Activated CD8-positive, alpha-beta memory T cell treated with anti-CD3 and anti-CD28 coated beads, Interleukin-2, amount 50 U/mL, for 1 hour (primary cell): ENCODE measurements around the gene TTLL6.

Experiments used
- DNase-seq: peaks from one replicate; pipeline ENCODE4 v3.0.0-alpha.2; 2020; ENCODE audit errors: extremely low read depth

Gene TTLL6

DNA sequence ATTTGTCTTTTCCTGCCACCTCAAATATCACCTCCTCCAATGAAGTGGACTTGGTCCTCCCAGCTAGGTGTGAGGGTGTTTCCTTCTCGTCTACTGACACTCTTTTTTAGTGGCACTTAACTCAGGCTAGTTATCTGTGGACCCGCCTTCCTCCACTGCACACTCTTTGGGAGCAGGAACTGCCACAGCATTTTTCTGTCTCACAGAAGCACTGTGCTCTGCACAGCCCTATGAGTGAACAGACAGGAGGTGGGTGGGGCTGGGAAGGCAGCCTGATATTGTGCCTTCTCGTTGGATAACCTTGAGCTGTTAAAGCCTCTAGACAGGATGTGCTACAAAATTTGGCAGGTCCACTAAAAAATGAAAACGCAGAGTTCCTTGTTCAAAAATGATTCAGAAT lies 56.6 kb downstream of the TTLL6 start:
- DNase-seq: no peak

GRCh38 chr17:48759288-48759687 lies 57.7 kb downstream of the TTLL6 start:
- DNase-seq: no peak

DNA sequence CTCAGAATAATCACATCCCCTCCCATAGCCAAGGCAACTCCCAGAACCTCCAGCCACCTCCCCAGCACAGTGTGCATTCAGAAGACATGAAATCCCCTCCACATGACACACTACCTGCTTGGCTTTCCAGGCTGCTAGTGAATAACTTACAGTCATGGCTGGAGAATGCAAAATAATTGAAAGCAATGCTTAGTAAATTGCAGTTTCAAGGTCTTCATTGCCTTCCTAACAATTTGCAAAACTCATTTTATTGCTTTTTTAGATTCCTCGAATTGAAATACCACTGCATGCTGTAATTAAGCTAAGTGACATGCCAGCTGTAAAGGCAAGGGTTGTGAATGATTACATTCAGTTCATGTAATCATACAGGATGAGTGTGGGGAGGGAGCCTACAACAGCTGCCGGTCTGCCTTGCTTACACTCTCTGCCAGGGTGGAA lies 59.5 kb downstream of the TTLL6 start:
- no peak for DNase-seq

DNA sequence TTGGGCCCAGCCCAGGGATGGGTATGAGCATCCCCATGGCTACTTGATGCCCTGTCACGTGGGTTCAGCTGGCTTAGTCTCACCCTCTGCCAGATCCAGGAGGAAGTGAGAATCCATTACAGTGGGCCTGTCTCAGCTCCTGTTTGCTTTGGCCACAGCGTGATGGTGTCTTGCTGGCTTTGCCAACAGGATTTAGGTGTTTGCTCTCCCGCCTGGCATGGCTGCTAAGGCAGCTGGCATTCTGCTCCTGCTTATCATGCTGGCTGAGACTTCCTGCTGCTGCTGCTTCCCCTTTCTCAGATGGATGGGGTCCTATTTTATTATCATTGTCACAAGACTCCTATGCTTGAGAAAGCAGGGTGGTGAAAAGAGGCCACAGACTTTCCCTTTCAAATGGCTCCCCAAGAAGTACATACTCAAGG lies 60.2 kb downstream of the TTLL6 start:
- DNase-seq: no peak

DNA sequence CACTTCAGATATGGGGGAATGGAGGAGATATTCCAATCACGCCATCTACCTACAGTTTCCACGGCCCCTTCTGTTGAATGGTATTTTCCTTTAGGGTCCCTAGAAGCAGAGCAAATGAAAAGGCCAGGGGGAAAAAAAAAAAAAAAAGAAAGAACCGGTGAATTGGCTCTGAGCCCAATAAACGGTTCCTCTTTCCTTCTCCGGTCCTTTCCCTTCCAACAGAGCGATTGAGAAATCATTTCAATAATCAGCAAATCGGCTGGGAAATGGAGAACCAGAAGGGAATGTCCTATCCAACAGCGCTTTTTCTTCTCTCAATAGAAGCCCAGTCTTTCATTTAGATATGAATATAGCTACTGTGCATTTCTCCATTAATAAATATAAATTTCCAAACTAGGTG lies 61.7 kb downstream of the TTLL6 start:
- DNase-seq: no peak

DNA sequence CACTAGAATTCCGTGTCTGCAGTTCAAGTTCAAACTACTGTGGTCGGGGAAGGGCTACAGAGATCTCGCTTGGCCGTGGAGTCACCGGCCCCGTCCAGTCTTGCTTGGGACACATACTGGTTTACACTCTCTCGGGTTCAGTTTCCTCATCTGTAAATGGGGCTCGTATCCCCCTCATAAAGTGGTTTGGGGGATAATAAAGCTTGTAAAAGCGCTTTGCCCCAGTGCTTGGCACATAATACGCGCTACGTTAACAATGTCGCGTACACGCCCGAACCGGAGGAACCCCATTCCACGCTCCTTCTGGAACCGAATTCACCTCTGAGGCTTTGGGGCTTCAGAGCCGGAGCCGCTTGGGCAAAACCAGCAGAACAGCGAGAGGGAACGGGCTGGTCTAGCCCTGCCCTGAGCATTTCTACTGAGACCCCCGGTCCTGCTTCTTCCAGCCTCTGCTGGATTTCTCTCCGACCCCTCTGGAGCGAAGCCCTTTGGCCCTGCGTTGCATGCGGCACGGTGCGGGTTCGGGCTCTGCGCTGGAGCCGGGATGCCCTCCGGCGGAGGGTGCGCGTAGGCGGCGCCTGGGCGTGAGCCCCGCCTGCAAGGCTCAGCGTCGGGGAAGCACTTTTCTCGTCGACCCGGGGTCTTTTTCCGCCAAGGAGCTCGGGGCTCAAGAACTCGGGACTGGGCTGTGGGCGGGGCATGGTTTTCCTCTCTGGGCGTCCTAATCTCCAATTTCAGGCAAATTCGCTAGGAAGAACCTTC lies 62.3 kb downstream of the TTLL6 start:
- DNase-seq: no peak

DNA sequence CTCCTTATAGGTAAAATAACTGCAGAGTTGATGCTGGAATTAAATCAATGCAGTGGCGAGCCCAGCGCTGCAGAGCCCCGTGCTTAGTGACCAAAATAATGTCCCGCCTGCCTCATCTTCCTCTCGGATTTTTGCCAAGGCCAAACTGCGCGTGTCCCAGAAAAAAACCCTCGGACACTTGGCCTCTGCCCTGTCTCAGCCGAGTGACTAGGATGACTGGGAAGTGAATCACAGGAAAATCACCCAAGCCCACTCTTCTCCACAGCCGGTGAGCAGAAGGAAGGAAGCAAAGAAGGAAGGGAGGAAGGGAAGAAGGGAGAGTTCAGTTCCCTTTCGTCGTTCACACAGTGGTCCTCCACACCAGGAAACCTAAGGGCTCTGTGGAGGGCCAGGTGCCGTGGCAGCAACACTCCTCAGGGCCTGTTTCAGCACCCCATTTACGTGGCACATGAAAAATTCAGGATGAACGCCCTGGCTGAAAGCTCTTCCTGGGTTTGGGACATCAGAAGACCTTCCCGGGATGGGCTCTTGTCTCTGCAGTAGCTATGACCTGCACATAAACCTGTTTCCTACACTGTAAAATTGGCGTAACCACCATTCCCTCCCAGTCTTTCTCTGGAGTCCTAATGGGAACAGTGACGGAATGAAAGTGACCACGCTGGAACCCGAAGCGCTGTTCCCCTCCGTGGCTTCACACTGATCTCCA lies 63.1 kb downstream of the TTLL6 start:
- no peak for DNase-seq

GRCh38 chr17:48752399-48753288 lies 64.4 kb downstream of the TTLL6 start:
- no peak for DNase-seq

- no peak for DNase-seq
Observed at GRCh38 chr17:48751733-48752398, 65.2 kb downstream of the TTLL6 start.

GRCh38 chr17:48751172-48751571 lies 65.9 kb downstream of the TTLL6 start:
- no peak for DNase-seq

GRCh38 chr17:48749621-48750553 lies 67.1 kb downstream of the TTLL6 start:
- no peak for DNase-seq

GRCh38 chr17:48748718-48749566 lies 68.1 kb downstream of the TTLL6 start:
- no peak for DNase-seq

GRCh38 chr17:48747445-48748363 lies 69.3 kb downstream of the TTLL6 start:
- DNase-seq: no peak

DNA sequence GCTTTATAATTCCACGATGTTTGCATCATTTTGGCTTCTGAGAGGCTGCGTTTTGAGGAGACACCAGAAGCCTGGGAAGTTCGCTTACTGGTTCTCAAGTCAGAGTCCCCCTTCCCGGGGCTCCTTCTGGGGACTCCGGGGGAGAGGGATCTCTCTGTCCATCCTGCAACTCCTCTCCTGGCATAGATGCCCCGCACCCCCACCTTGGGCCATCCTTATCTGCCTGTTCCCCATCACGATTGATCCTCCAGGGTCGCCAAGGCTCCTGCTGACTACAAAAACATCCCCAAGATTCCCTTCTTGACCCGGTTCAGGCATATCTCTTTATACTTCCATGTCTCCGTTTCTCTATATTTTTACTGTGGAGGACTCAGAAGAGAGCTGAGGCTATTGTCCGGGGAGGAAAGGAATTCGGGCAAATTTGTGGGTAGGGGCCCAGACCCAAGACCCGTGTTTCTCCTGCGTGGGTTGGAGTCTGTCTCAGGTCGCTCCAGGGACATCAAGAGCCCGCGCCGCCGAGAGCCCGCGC lies 70.0 kb downstream of the TTLL6 start:
- DNase-seq: no peak

DNA sequence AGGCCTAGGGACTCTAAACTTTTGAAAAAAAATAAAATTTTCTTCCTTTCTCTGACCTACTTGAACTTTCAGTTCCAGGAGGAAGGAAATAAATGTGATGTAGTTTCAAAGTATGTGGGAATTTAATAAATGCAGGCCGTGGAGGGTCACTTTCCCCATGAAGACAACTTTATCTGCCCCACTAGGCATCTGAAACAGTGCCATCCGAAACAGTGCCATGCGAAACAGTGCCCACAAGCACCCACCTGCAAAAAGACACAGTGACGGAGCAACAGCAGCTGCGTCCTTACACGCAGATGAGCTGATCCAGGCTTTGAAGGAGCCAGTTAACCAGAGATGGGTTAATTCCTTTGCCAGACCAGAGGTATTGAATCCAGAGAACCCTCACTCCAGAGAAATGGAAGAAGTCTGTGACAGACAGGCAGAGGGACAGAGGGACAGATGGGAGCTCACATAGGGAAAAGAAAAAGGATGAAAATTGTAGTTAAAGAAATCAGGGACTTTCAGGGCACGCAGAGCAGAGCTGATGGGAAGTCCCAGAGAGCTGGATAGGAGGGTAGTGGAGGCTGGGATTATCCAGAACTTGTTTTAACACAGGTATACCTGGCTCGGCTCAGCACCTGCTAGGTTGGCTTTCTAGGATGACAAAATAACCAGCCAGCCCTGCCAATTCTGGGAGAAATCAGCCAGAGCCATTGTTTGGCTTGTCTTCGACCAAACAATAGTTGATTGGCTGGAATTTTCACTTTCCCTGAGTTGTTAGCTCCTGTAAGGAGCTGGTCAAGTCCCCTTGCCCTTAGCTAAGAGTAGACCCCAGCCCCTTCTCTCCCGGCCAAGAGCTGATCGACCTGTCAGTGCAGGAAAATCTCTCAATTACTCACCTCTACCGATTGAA lies 71.4 kb downstream of the TTLL6 start:
- no peak for DNase-seq

DNA sequence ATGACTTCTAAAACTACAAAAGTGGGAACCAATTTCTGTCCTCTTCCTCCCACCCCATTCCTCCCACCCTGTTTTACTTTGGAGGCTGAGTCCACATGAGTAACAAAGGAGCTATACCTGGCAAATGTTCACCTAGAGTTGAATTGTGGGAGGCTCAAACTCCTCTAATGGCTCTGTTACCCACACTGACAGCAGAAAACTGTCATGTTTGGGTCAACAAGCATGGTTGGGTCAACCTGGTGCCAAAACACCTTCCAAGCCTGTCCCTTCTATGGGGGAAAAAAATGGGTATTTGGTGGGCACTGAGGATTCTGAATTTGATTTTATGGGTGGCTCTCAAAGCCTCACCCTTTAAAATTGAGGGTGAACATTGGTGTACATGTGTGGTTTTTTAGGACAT lies 76.5 kb downstream of the TTLL6 start:
- DNase-seq: no peak

DNA sequence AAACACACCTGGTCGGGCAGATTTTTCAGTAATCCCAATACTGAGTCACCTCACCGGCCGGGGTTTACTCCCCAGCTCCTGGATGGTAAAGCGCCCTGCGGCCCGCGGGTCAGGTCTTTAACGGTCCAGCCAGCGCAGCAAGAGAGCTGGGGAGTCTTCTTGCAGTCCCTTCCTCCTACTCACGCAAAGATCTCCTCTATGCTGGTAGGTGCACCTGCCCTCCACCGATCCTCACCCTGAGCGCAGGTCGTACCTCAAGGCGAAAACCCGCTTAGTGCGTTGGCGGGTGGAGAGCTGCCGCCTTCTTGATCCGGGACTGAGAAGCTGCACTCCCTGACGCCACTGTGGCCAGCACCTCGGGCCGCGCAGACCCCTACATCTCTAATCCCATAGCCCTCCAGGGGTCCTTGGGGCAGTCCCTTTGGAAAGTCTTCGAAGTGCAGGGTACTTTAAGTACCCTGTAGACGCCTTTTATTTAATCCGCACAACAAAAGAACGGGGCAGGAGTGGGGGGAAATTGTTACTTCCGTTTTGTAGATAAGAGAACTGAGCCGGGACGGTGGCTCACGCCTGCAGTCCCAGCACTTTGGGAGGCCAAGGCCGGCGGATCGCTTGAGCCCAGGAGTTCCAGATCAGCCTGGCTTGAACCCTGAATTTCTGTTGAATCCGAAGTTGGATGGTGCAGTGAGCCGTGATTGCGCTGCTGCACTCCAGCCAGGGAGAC lies 78.1 kb downstream of the TTLL6 start:
- no peak for DNase-seq
